ENCODE measurements around the gene SHROOM3.

SHROOM3 gene

DNA sequence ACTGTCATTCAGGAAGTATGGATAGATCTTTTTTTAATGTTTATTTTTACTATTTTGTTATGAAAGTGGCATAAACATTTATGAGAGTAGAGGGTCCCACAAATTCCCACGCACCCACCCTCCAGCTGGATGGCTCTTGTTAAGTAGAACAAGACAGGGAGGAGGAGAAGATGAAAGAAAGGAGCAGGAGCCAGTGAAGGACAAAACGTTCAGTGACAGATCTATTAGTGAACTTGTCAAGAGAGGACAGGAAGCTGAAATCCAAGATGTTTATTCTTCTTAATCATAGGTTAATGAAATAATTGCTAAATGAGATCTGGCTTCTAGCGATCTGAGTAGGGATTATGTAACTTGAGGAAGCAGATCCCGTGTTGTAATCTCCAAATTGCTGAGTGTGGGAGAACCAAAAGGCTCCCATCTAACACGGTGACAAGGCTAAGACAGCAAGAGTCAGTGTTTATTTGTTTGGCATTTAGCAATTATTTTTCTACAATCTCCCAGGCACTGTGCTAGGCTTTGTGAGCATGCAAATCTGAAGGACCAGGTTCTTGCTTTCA, 162.5 kb downstream of the SHROOM3 start:
- Histone ChIP-seq H3K9me2 (replicated peaks; ENCODE audit: insufficient read depth, low read length) (no peaks in the 10 kb centered on the region), H3K4me2 (ENCODE audit: low read depth, low read length, poor library complexity, severe bottlenecking) (no peak overlapping the region), H3K79me2 (ENCODE audit: insufficient read depth, low read length) (no peaks in the 10 kb centered on the region), H2AFZ (ENCODE audit: low read depth, low read length, severe bottlenecking) (no peak overlapping the region), H4K20me1 (ENCODE audit: low read depth, low read length) (no peaks in the 10 kb centered on the region), H3K27me3 (ENCODE audit: low read length) (no peaks in the 10 kb centered on the region), H3F3A (ENCODE audit: insufficient read depth) (no peaks in the 10 kb centered on the region), H3K27ac (ENCODE audit: low read depth, low read length) (no peak overlapping the region), H3K36me3 (ENCODE audit: low read length) (no peaks in the 10 kb centered on the region), H3K9ac (ENCODE audit: low read length) (no peak overlapping the region), H3K9me3 (ENCODE audit: insufficient read depth, low read length) (no peaks in the 10 kb centered on the region), H3K4me3 (ENCODE audit: insufficient read depth, low read length, poor library complexity, severe bottlenecking) (no peak overlapping the region)
- no peak for TF ChIP-seq EZH2phosphoT487 (conservative IDR thresholded peaks at IDR 0.05; ENCODE audit: low read length)
- TF ChIP-seq, protein P1, sequence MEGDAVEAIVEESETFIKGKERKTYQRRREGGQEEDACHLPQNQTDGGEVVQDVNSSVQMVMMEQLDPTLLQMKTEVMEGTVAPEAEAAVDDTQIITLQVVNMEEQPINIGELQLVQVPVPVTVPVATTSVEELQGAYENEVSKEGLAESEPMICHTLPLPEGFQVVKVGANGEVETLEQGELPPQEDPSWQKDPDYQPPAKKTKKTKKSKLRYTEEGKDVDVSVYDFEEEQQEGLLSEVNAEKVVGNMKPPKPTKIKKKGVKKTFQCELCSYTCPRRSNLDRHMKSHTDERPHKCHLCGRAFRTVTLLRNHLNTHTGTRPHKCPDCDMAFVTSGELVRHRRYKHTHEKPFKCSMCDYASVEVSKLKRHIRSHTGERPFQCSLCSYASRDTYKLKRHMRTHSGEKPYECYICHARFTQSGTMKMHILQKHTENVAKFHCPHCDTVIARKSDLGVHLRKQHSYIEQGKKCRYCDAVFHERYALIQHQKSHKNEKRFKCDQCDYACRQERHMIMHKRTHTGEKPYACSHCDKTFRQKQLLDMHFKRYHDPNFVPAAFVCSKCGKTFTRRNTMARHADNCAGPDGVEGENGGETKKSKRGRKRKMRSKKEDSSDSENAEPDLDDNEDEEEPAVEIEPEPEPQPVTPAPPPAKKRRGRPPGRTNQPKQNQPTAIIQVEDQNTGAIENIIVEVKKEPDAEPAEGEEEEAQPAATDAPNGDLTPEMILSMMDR (IDR thresholded peaks at IDR 0.05; ENCODE audit: insufficient read depth, low read length, poor library complexity, severe bottlenecking), result no peak

DNA sequence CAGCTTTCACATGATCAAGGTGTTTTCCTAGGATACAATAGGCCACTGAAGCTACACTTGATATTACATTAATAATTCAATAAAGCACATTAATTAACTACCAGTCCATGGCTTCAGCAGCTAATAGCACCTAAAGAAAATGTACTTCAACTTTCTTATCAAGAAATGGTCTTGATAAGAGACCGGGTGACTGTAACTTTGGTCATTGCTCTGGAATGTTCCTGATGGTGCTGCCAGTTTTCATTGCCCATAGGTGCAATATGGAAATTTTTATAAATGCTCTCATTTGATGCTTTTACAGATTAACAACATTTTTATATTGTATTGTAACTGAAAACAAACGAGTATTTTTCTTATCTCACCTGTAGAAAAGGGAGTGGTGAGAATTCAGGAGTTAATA, 165.4 kb downstream of the SHROOM3 start:
- Histone ChIP-seq H3K4me2 (ENCODE audit: low read depth, low read length, poor library complexity, severe bottlenecking) (no peak overlapping the region), H3K27ac (ENCODE audit: low read depth, low read length) (no peak overlapping the region), H3F3A (ENCODE audit: insufficient read depth) (no peaks in the 10 kb centered on the region), H3K79me2 (ENCODE audit: insufficient read depth, low read length) (no peaks in the 10 kb centered on the region), H3K9me2 (replicated peaks; ENCODE audit: insufficient read depth, low read length) (no peaks in the 10 kb centered on the region), H3K9ac (ENCODE audit: low read length) (no peak overlapping the region), H3K4me3 (ENCODE audit: insufficient read depth, low read length, poor library complexity, severe bottlenecking) (no peak overlapping the region), H3K27me3 (ENCODE audit: low read length) (no peaks in the 10 kb centered on the region), H4K20me1 (ENCODE audit: low read depth, low read length) (no peaks in the 10 kb centered on the region), H3K9me3 (ENCODE audit: insufficient read depth, low read length) (no peaks in the 10 kb centered on the region), H2AFZ (ENCODE audit: low read depth, low read length, severe bottlenecking) (no peak overlapping the region), H3K36me3 (ENCODE audit: low read length) (no peaks in the 10 kb centered on the region)
- TF ChIP-seq, protein P1 (IDR thresholded peaks at IDR 0.05; ENCODE audit: insufficient read depth, low read length, poor library complexity, severe bottlenecking), result no peak
- no peak for TF ChIP-seq EZH2phosphoT487 (conservative IDR thresholded peaks at IDR 0.05; ENCODE audit: low read length)

DNA sequence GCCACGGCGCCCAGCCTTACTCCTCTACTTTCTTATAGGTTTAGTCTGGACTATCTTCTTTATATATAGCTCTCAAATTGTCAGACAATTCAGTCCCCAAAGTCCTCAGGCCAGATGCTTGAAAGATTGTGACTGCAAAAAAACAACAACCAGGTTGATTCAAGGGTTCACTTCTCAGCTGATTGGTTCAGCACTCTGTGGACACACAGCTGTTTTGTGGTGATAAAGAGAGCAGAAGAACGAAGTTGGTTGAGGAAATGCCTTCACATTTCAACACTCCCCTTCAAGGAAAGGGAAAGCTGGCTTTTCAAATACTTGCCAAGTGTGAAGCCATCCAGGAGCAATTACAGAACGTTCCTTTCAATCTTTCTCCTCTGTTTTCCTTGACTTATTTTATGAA, 166.8 kb downstream of the SHROOM3 start:
- no peaks in the 10 kb centered on the region for H3F3A ChIP-seq (ENCODE audit: insufficient read depth)
- H3K9me2 ChIP-seq (replicated peaks; ENCODE audit: insufficient read depth, low read length), result no peaks in the 10 kb centered on the region
- no peak overlapping the region for H3K4me3 ChIP-seq (ENCODE audit: insufficient read depth, low read length, poor library complexity, severe bottlenecking)
- H3K27me3 ChIP-seq (ENCODE audit: low read length), result no peaks in the 10 kb centered on the region
- H3K4me2 ChIP-seq (ENCODE audit: low read depth, low read length, poor library complexity, severe bottlenecking), result no peak overlapping the region
- H4K20me1 ChIP-seq (ENCODE audit: low read depth, low read length), result no peaks in the 10 kb centered on the region
- H3K36me3 ChIP-seq (ENCODE audit: low read length), result no peaks in the 10 kb centered on the region
- no peaks in the 10 kb centered on the region for H3K9me3 ChIP-seq (ENCODE audit: insufficient read depth, low read length)
- no peaks in the 10 kb centered on the region for H3K79me2 ChIP-seq (ENCODE audit: insufficient read depth, low read length)
- no peak overlapping the region for H2AFZ ChIP-seq (ENCODE audit: low read depth, low read length, severe bottlenecking)
- TF ChIP-seq, protein P1 (IDR thresholded peaks at IDR 0.05; ENCODE audit: insufficient read depth, low read length, poor library complexity, severe bottlenecking), result no peak
- TF ChIP-seq EZH2phosphoT487 (conservative IDR thresholded peaks at IDR 0.05; ENCODE audit: low read length), result no peak
- H3K9ac ChIP-seq (ENCODE audit: low read length), result no peak overlapping the region
- H3K27ac ChIP-seq (ENCODE audit: low read depth, low read length), result no peak overlapping the region
